GM18870 (cell line): Measurements from ENCODE around the gene VWA5B1.
"Not testable (repeated sequence)": the region's sequence is repeated elsewhere in the genome, so short reads cannot be mapped to it uniquely, and the experiment has no call there.

Experiments
- ATAC-seq: cut with Tn5 transposase; IDR thresholded peaks from one replicate; pipeline ENCODE4 v1.9.1; 2021; ENCODE audit warnings: moderate library complexity; ENCODE audit not compliant: unreplicated experiment

The VWA5B1 gene

GRCh38 chr1:20278692-20279130, 12.0 kb upstream of the VWA5B1 start:
- ATAC-seq: no peak

- ATAC-seq: no peak
Observed at GRCh38 chr1:20279509-20279908, 11.2 kb upstream of the VWA5B1 start.

- no peak for ATAC-seq
Observed at GRCh38 chr1:20280341-20280740, 10.3 kb upstream of the VWA5B1 start.

GRCh38 chr1:20280906-20281305, 9.8 kb upstream of the VWA5B1 start:
- ATAC-seq: no peak

GRCh38 chr1:20281801-20282200, 8.9 kb upstream of the VWA5B1 start:
- no peak for ATAC-seq

- ATAC-seq: no peak
Observed at GRCh38 chr1:20282533-20282932, 8.1 kb upstream of the VWA5B1 start.

- no peak for ATAC-seq
Observed at GRCh38 chr1:20284046-20284445, 6.6 kb upstream of the VWA5B1 start.

- ATAC-seq: no peak
Observed at GRCh38 chr1:20284625-20285024, 6.0 kb upstream of the VWA5B1 start.

- ATAC-seq: no peak
Observed at GRCh38 chr1:20285510-20285909, 5.2 kb upstream of the VWA5B1 start.

GRCh38 chr1:20287696-20288095, 3.0 kb upstream of the VWA5B1 start:
- ATAC-seq: not testable (repeated sequence)

GRCh38 chr1:20291645-20292084, 990 bp downstream of the VWA5B1 start:
- no peak for ATAC-seq

GRCh38 chr1:20298626-20299025, 8.0 kb downstream of the VWA5B1 start:
- no peak for ATAC-seq

GRCh38 chr1:20301463-20302107, 10.9 kb downstream of the VWA5B1 start:
- no peak for ATAC-seq

GRCh38 chr1:20302108-20302471, 11.4 kb downstream of the VWA5B1 start:
- ATAC-seq: no peak

GRCh38 chr1:20307026-20307425, 16.4 kb downstream of the VWA5B1 start:
- ATAC-seq: no peak

- ATAC-seq: no peak
Observed at GRCh38 chr1:20308569-20308968, 17.9 kb downstream of the VWA5B1 start.

GRCh38 chr1:20311289-20311688, 20.6 kb downstream of the VWA5B1 start:
- ATAC-seq: no peak

GRCh38 chr1:20312310-20312709, 21.6 kb downstream of the VWA5B1 start:
- no peak for ATAC-seq

GRCh38 chr1:20312818-20313217, 22.1 kb downstream of the VWA5B1 start:
- no peak for ATAC-seq

- ATAC-seq: no peak
Observed at GRCh38 chr1:20317471-20317870, 26.8 kb downstream of the VWA5B1 start.

GRCh38 chr1:20318521-20318920, 27.8 kb downstream of the VWA5B1 start:
- ATAC-seq: no peak

- no peak for ATAC-seq
Observed at GRCh38 chr1:20318971-20319370, 28.3 kb downstream of the VWA5B1 start.
